ENCODE results near the gene SEMA4D.

SEMA4D gene

GRCh38 chr9:89383030-89383720, 114.7 kb downstream of the SEMA4D start:
- Histone ChIP-seq H3K27me3 (ENCODE audit: insufficient read depth, insufficient read length) (no peaks in the 10 kb centered on the region), H3K9me3 (ENCODE audit: insufficient read depth, low read length) (no peaks in the 10 kb centered on the region), H3K4me1 (ENCODE audit: insufficient read depth, insufficient read length) (peaks cover 9% of the 10 kb centered on the region), H3K4me3 (ENCODE audit: insufficient read length, low read depth) (no peak overlapping the region), H3K36me3 (ENCODE audit: insufficient read depth, insufficient read length, low read length) (peaks cover 39% of the 10 kb centered on the region), H3K9ac (ENCODE audit: insufficient read length, low read depth) (no peak overlapping the region)
- DNase-seq (ENCODE audit: low read depth, low spot score) = no peak
- TF ChIP-seq ZNF274 (IDR thresholded peaks at IDR 0.05; ENCODE audit: low read depth, low read length) (no peak), YY1 (IDR thresholded peaks at IDR 0.05; ENCODE audit: insufficient read depth, insufficient read length) (no peak), SUZ12 (IDR thresholded peaks at IDR 0.05; ENCODE audit: extremely low read depth, insufficient read depth, insufficient read length) (no peak)

- Histone ChIP-seq H3K9me3 (ENCODE audit: insufficient read depth, low read length) (no peaks in the 10 kb centered on the region), H3K27me3 (ENCODE audit: insufficient read depth, insufficient read length) (no peaks in the 10 kb centered on the region), H3K4me3 (ENCODE audit: insufficient read length, low read depth) (no peak overlapping the region), H3K36me3 (ENCODE audit: insufficient read depth, insufficient read length, low read length) (peaks cover 36% of the 10 kb centered on the region), H3K9ac (ENCODE audit: insufficient read length, low read depth) (no peak overlapping the region), H3K4me1 (ENCODE audit: insufficient read depth, insufficient read length) (peaks cover 9% of the 10 kb centered on the region)
- TF ChIP-seq YY1 (IDR thresholded peaks at IDR 0.05; ENCODE audit: insufficient read depth, insufficient read length) = no peak
- no peak for TF ChIP-seq SUZ12 (IDR thresholded peaks at IDR 0.05; ENCODE audit: extremely low read depth, insufficient read depth, insufficient read length)
- no peak for TF ChIP-seq ZNF274 (IDR thresholded peaks at IDR 0.05; ENCODE audit: low read depth, low read length)
- no peak for DNase-seq (ENCODE audit: low read depth, low spot score)
These were observed 115.6 kb downstream of the SEMA4D start for GRCh38 chr9:89382026-89382986.

- Histone ChIP-seq H3K36me3 (ENCODE audit: insufficient read depth, insufficient read length, low read length) (peaks cover 27% of the 10 kb centered on the region), H3K9me3 (ENCODE audit: insufficient read depth, low read length) (no peaks in the 10 kb centered on the region), H3K4me3 (ENCODE audit: insufficient read length, low read depth) (no peak overlapping the region), H3K27me3 (ENCODE audit: insufficient read depth, insufficient read length) (no peaks in the 10 kb centered on the region), H3K4me1 (ENCODE audit: insufficient read depth, insufficient read length) (peaks cover 9% of the 10 kb centered on the region), H3K9ac (ENCODE audit: insufficient read length, low read depth) (no peak overlapping the region)
- DNase-seq (ENCODE audit: low read depth, low spot score) = no peak
- TF ChIP-seq SUZ12 (IDR thresholded peaks at IDR 0.05; ENCODE audit: extremely low read depth, insufficient read depth, insufficient read length) = no peak
- TF ChIP-seq YY1 (IDR thresholded peaks at IDR 0.05; ENCODE audit: insufficient read depth, insufficient read length) = no peak
- no peak for TF ChIP-seq ZNF274 (IDR thresholded peaks at IDR 0.05; ENCODE audit: low read depth, low read length)
These were observed 116.7 kb downstream of the SEMA4D start for GRCh38 chr9:89381308-89381609.

GRCh38 chr9:89380437-89381307, 117.2 kb downstream of the SEMA4D start:
- Histone ChIP-seq H3K4me1 (ENCODE audit: insufficient read depth, insufficient read length) (peaks cover 9% of the 10 kb centered on the region), H3K9ac (ENCODE audit: insufficient read length, low read depth) (no peak overlapping the region), H3K4me3 (ENCODE audit: insufficient read length, low read depth) (no peak overlapping the region), H3K9me3 (ENCODE audit: insufficient read depth, low read length) (no peaks in the 10 kb centered on the region), H3K36me3 (ENCODE audit: insufficient read depth, insufficient read length, low read length) (peaks cover 22% of the 10 kb centered on the region), H3K27me3 (ENCODE audit: insufficient read depth, insufficient read length) (no peaks in the 10 kb centered on the region)
- DNase-seq (ENCODE audit: low read depth, low spot score) = no peak
- no peak for TF ChIP-seq YY1 (IDR thresholded peaks at IDR 0.05; ENCODE audit: insufficient read depth, insufficient read length)
- TF ChIP-seq SUZ12 (IDR thresholded peaks at IDR 0.05; ENCODE audit: extremely low read depth, insufficient read depth, insufficient read length) = no peak
- TF ChIP-seq ZNF274 (IDR thresholded peaks at IDR 0.05; ENCODE audit: low read depth, low read length) = no peak

- H3K9ac ChIP-seq (ENCODE audit: insufficient read length, low read depth) = no peak overlapping the region
- peaks cover 12% of the 10 kb centered on the region for H3K36me3 ChIP-seq (ENCODE audit: insufficient read depth, insufficient read length, low read length)
- DNase-seq (ENCODE audit: low read depth, low spot score) = no peak
- no peaks in the 10 kb centered on the region for H3K9me3 ChIP-seq (ENCODE audit: insufficient read depth, low read length)
- H3K4me3 ChIP-seq (ENCODE audit: insufficient read length, low read depth) = no peak overlapping the region
- no peaks in the 10 kb centered on the region for H3K27me3 ChIP-seq (ENCODE audit: insufficient read depth, insufficient read length)
- H3K4me1 ChIP-seq (ENCODE audit: insufficient read depth, insufficient read length) = peaks cover 12% of the 10 kb centered on the region
- TF ChIP-seq SUZ12 (IDR thresholded peaks at IDR 0.05; ENCODE audit: extremely low read depth, insufficient read depth, insufficient read length) = no peak
- TF ChIP-seq ZNF274 (IDR thresholded peaks at IDR 0.05; ENCODE audit: low read depth, low read length) = no peak
- no peak for TF ChIP-seq YY1 (IDR thresholded peaks at IDR 0.05; ENCODE audit: insufficient read depth, insufficient read length)
These were observed 118.3 kb downstream of the SEMA4D start for GRCh38 chr9:89379508-89380115.

GRCh38 chr9:89379031-89379430, 118.9 kb downstream of the SEMA4D start:
- Histone ChIP-seq H3K9me3 (ENCODE audit: insufficient read depth, low read length) (no peaks in the 10 kb centered on the region), H3K4me1 (ENCODE audit: insufficient read depth, insufficient read length) (peaks cover 12% of the 10 kb centered on the region), H3K4me3 (ENCODE audit: insufficient read length, low read depth) (no peak overlapping the region), H3K27me3 (ENCODE audit: insufficient read depth, insufficient read length) (no peaks in the 10 kb centered on the region), H3K9ac (ENCODE audit: insufficient read length, low read depth) (no peak overlapping the region), H3K36me3 (ENCODE audit: insufficient read depth, insufficient read length, low read length) (peaks cover 12% of the 10 kb centered on the region)
- DNase-seq (ENCODE audit: low read depth, low spot score) = no peak
- TF ChIP-seq SUZ12 (IDR thresholded peaks at IDR 0.05; ENCODE audit: extremely low read depth, insufficient read depth, insufficient read length) (no peak), YY1 (IDR thresholded peaks at IDR 0.05; ENCODE audit: insufficient read depth, insufficient read length) (no peak), ZNF274 (IDR thresholded peaks at IDR 0.05; ENCODE audit: low read depth, low read length) (no peak)

All from NT2/D1 (cell line).